ENCODE results near the gene NFS1.
"Not testable (repeated sequence)": the region's sequence is repeated elsewhere in the genome, so short reads cannot be mapped to it uniquely, and the experiment has no call there.

NFS1 gene

GRCh38 chr20:35729836-35730582, 30.9 kb upstream of the NFS1 start:
- no peak for DNase-seq (ENCODE audit: low spot score)

DNA sequence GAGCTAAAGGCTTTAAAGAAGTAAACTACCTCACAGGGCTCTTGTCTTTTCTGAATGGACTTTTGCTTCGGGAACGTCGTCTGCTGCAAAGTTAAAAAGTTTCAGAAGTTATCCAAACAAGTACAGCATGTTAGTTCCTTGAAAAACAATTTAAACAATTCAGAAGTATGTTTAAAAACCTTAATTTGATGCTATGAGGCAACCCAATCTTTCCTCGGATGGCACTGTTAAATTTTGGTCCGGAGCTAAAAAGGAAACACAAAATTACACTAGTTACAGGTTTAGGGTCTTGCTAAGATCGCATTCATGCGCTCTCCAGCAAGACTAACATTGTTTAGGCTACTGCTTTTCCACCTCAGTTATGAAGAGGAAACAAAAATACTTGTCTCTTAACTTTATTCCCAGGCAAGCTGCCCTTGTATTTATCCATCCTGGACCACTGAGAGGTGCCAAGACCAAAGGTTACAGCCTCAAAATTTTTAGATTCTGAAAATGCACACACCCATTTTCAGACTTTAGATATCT, 30.2 kb upstream of the NFS1 start:
- DNase-seq (ENCODE audit: low spot score) = no peak

DNA sequence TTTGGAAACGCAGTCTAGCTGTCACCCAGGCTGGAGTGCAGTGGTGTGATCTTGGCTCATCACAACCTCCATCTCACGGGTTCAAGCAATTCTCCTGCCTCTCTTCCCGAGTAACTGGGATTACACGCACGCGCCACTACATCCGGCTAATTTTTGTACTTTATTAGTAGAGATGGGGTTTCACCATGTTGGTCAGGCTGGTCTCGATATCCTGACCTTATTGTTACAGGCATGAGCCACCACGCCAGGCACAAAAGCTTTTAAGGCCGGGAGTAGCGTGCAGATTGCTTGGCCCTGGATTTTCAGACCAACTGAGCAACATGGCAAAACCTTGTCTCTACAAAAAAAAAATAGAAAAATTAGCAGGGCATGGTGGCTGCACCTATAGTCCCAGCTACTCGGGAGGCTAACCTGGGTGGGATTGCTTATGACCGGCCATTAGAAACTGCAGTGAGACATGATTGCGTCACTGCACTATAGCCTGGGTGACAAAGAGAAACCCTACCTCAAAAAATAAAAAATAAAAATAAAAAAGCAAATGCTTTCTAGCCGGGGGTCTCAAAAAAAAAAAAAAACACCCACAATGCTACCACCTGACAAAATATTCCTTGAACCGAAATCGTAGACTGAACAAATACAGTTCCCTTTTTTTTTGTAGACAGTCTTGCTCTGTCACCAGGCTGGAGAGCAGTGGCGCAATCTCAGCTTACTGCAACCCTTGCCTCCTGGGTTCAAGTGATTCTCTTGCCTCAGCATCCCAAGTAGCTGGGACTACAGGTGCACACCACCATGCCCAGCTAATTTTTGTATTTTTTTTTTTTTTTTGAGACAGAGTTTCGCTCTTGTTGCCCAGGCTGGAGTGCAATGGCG, 27.9 kb upstream of the NFS1 start:
- DNase-seq (ENCODE audit: low spot score) = no peak

DNA sequence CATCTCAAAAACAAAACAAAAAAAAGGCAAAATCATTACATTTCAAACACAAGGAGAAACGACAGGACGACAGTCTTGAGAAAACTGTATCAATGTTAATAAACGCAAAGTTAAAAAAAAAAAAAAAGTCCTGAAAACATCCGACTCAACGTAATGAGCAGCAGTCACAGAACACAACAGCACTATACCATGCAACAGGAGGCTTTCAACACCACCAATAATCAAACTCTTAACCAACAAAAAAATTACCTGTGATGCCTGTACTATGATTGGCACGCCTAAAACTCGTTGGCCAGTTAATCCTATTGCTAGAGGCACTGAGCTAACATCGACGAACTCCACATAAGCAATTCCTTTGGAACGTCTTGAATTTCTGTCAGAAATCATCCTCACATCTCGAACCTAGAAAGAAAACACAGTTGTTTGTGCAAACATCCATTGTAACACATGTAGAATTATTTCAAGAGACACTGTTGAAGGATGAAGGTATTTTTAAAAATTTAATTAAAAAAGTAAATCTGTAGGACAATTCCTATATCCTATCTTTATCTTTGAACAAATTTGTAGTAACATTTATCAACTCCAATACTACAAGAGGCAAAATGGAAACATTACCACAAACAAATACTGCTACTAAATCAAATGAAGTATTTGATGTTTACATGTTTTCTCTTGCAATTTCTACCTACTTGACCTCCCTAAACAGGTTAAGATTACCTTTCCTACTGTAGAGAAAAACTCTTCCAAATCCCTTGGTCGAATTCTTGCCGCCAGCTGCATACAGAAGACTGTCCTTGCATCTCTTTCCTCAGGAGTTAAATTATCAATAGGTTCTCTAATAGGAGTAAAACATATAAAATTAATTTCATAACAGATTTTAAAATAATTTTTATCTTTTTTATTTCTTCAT, 25.4 kb upstream of the NFS1 start:
- no peak for DNase-seq (ENCODE audit: low spot score)

- DNase-seq (ENCODE audit: low spot score) = not testable (repeated sequence)
Measured at GRCh38 chr20:35723652-35724320, 24.6 kb upstream of the NFS1 start.

- not testable (repeated sequence) for DNase-seq (ENCODE audit: low spot score)
Measured at GRCh38 chr20:35723275-35723639, 24.1 kb upstream of the NFS1 start.

DNA sequence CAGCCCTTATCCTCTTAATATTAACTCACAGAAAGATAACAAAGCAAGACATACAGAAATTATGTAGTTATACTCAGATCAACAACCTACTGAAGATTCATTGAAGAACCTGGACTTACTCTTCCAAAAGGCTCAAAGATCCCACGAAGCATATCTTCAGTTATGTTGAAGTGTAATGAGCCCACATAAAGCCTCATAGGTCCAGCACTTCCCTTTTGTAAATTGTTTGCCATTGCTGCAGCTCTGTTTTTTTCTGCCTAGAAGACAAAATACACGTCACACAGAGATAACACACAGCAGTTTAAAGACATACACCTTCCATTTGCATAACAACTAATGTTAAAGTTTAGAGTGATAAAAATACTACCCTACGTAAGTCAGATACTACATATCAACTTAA, 22.5 kb upstream of the NFS1 start:
- no peak for DNase-seq (ENCODE audit: low spot score)

GRCh38 chr20:35721219-35721618, 22.1 kb upstream of the NFS1 start:
- no peak for DNase-seq (ENCODE audit: low spot score)

- DNase-seq (ENCODE audit: low spot score) = no peak
Measured at GRCh38 chr20:35720165-35721123, 21.3 kb upstream of the NFS1 start.

GRCh38 chr20:35719717-35720116, 20.6 kb upstream of the NFS1 start:
- DNase-seq (ENCODE audit: low spot score) = no peak

GRCh38 chr20:35718972-35719635, 20.0 kb upstream of the NFS1 start:
- no peak for DNase-seq (ENCODE audit: low spot score)

DNA sequence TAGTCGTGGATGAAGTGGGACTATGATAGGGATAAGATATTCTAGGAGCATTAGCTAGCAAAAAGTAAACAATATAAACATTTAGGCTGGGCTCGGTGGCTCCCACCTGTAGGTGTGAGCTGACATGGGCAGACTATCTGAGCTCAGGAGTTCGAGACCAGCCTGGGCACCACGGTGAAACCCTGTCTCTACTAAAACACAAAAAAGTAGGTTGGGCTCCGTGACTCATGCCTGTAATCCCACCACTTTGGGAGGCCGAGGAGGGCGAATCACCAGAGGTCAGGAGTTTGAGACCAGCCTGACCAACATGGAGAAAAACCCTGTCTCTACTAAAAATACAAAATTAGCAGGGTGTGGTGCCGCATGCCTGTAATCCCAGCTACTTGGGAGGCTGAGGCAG, 19.2 kb upstream of the NFS1 start:
- not testable (repeated sequence) for DNase-seq (ENCODE audit: low spot score)

GRCh38 chr20:35716330-35716729, 17.2 kb upstream of the NFS1 start:
- DNase-seq (ENCODE audit: low spot score) = no peak

DNA sequence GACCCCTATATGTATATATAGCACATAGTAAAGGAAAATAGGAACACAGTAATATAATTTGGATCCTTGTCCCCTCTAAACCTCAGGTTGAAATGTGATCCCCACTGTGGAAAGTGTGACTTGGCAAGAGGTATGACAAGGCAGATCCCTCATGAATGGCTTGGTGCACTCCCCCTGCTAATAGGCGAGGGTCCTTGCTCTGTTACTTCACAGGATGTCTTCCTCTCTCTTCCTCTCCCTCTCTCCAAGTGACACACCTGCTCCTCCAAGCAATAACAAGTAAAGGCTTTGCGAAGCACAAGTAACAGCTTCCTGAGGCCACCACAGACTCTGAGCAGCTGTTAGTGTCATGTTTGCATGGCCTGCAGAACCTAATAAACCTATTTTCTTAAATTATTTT, 16.5 kb upstream of the NFS1 start:
- no peak for DNase-seq (ENCODE audit: low spot score)

- DNase-seq (ENCODE audit: low spot score) = no peak
Measured at GRCh38 chr20:35714127-35714526, 15.0 kb upstream of the NFS1 start.

GRCh38 chr20:35713120-35713519, 14.0 kb upstream of the NFS1 start:
- DNase-seq (ENCODE audit: low spot score) = not testable (repeated sequence)

DNA sequence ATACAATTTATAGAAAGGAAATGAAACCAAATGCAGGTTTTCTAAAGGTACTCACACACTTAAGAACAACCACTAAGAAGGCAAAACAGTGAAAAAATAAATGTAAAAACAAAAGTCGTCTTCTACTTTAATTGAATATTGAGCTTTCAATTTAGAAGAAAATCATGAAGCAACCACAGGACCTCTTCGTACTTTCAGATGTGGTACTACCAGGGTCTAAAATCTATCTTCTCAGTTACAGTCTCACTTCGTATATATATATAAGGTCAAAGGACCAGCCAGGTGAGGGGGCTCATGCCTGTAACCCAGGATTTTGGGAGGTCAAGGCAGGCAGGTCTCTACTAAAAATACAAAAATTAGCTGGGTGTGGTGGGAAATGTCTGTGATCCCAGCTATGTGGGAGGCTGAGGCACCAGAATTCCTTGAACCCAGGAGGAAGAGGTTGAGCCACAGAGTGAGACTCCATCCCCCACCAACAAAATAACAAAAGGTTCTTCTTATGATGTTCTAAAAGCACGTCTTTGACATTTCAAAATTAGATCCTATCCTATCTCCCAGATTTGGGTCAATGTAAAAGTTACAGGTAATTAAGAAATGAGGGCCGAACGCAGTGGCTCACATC, 12.5 kb upstream of the NFS1 start:
- DNase-seq (ENCODE audit: low spot score) = no peak

- DNase-seq (ENCODE audit: low spot score) = no peak
Measured at GRCh38 chr20:35710884-35711587, 11.9 kb upstream of the NFS1 start.

DNA sequence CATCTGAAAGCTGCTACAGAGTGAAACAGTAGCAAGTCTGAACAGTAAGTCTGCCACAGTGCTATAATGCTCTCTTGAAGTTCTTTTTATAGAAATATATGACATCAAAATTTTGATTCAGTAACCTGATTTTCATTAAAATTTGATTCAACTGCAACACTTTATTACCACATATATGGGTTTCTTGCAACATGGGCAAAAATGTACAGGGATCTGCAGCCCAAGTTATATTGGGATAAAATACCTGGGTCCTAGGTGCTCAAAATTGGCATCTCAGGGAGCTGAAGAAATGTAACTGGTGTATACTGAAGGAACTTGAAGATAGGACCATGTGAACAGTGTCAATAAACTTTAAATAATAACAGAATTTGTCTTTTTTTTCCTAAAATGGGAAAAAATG, 10.9 kb upstream of the NFS1 start:
- DNase-seq (ENCODE audit: low spot score) = no peak
